ENCODE results near the gene HOMER3.

Gene HOMER3

DNA sequence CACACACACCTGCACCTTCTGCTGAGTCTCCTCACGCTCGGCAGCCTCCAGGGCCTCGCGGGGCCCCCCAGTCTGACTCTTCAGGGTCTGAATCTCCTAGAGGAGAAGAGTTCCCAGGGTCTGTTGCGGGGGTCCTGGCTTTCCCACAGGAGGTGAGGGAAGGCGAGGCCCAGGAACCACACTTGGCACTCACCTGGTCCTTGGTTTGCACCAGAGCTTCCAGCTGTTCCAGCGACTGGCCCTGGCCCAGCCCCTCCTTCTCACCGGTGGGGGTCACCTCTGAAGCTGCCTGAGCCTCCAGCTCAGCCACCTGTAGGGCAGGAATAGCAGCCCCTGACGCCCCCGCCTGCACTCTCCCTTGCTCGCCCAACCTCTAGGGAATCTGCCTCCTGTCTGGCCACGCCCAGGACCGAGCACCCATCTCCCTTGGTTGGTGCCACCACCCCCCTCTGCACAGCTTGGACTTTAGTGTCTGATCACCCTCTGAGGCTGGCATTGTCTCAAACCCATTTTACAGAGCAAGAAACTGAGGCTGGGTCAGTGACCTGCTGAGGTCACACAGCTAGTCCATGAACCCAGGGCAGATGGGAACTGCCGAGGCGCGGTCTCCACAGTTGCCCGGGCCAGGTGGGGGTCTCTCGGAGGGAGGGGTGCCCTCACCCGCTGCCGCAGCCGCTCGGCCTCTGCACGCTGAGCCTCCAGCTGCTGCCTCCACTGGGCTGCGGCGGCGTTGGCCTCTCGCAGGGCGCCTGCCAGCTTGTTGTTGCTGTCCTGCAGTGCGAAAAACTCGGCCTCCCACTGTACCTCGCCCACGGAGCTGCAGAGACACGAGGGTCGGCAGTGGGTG lies 9.5 kb downstream of the HOMER3 start:
- TF ChIP-seq, protein P1, sequence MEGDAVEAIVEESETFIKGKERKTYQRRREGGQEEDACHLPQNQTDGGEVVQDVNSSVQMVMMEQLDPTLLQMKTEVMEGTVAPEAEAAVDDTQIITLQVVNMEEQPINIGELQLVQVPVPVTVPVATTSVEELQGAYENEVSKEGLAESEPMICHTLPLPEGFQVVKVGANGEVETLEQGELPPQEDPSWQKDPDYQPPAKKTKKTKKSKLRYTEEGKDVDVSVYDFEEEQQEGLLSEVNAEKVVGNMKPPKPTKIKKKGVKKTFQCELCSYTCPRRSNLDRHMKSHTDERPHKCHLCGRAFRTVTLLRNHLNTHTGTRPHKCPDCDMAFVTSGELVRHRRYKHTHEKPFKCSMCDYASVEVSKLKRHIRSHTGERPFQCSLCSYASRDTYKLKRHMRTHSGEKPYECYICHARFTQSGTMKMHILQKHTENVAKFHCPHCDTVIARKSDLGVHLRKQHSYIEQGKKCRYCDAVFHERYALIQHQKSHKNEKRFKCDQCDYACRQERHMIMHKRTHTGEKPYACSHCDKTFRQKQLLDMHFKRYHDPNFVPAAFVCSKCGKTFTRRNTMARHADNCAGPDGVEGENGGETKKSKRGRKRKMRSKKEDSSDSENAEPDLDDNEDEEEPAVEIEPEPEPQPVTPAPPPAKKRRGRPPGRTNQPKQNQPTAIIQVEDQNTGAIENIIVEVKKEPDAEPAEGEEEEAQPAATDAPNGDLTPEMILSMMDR (conservative IDR thresholded peaks at IDR 0.05): no peak
- H3K27ac ChIP-seq: no peak overlapping the region

GRCh38 chr19:18929311-18929710 lies 11.7 kb downstream of the HOMER3 start:
- no peak overlapping the region for H3K27ac ChIP-seq
- TF ChIP-seq, protein P1 (conservative IDR thresholded peaks at IDR 0.05): no peak

- no peak overlapping the region for H3K27ac ChIP-seq
- TF ChIP-seq, protein P1 (conservative IDR thresholded peaks at IDR 0.05): no peak
Measured at GRCh38 chr19:18928018-18928805, 12.8 kb downstream of the HOMER3 start.

DNA sequence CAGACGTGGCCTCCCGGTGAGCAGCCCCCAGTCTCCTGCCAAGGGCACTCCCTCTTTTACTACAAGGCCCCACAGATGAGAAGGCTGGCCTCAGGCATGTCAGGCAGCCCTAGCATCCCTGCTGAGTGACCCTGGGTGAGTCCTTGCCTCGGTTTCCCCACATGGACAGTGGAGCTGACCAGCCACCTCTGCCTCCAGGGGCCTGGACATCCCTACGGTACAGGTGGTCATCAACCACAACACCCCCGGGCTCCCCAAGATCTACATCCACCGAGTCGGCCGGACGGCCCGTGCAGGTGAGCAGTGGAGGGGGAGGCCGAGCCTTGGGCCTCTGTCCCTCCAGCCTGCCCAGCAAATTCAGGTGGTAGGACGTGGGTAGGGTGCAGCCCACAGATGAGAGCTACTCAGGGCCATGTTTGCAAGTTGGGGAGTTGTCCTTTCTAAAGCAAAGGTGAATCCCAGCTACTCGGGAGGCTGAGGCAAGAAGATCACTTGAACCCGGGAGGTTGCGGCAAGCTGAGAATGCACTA lies 16.3 kb downstream of the HOMER3 start:
- H3K27ac ChIP-seq: no peak overlapping the region
- TF ChIP-seq, protein P1 (conservative IDR thresholded peaks at IDR 0.05): no peak

GRCh38 chr19:18922228-18922985 lies 18.6 kb downstream of the HOMER3 start:
- TF ChIP-seq, protein P1 (conservative IDR thresholded peaks at IDR 0.05): no peak
- no peak overlapping the region for H3K27ac ChIP-seq

DNA sequence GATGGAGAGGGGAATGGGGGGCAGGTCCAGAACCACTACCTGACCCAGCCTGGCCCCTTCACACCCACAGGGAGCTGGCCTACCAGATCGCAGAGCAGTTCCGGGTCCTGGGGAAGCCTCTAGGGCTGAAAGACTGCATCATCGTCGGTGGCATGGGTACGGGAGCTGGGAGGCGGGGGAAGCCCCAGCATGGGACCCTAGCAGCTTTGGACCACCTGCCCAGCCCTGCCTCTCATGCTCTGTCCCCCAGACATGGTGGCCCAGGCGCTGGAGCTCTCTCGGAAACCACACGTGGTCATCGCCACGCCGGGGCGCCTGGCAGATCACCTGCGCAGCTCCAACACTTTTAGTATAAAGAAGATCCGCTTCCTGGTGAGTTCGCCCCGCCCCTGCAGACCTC lies 19.4 kb downstream of the HOMER3 start:
- H3K27ac ChIP-seq: no peak overlapping the region
- TF ChIP-seq, protein P1 (conservative IDR thresholded peaks at IDR 0.05): no peak
